HEK293T (cell line): ENCODE data around the gene KMT5B.
A peak's percentile ranks its signal among the peaks of the same experiment; 100 is the strongest.

Source experiments
- CTCF ChIA-PET: fragments of 350-600 bp; formaldehyde crosslinking; extraction: SDS; loops from one replicate; lab custom pipeline; 2021; ENCODE audit warnings: antibody characterized with exemption, inconsistent platforms; lab: Yijun Ruan, JAX
- POLR2A ChIA-PET: fragments of 350-600 bp; formaldehyde crosslinking; extraction: SDS; loops from one replicate; lab custom pipeline; 2020; ENCODE audit warnings: antibody characterized with exemption, inconsistent platforms; lab: Yijun Ruan, JAX
- DNase-seq: peaks from one replicate; pipeline ENCODE4 v3.0.0; 2012; ENCODE audit warnings: mixed read lengths; ENCODE audit errors: extremely low spot score
- ARNT ChIP-seq: fragments of 450-650 bp; IDR thresholded peaks from 2 replicates; pipeline ENCODE4 v1.6.1; 2017; ENCODE audit warnings: mild to moderate bottlenecking
- BHLHE40 ChIP-seq: fragments of 450-650 bp; IDR thresholded peaks from 2 replicates; pipeline ENCODE4 v1.6.1; 2016; ENCODE audit warnings: mild to moderate bottlenecking, moderate library complexity, borderline replicate concordance
- CTBP1 ChIP-seq: fragments of 450-650 bp; IDR thresholded peaks from 2 replicates; pipeline ENCODE4 v1.6.1; 2016; ENCODE audit warnings: borderline replicate concordance
- ELF4 ChIP-seq: fragments of 450-650 bp; IDR thresholded peaks from 2 replicates; pipeline ENCODE4 v1.6.1; 2017; ENCODE audit warnings: antibody characterized with exemption
- FOXA1 ChIP-seq: fragments of 450-650 bp; IDR thresholded peaks from 2 replicates; pipeline ENCODE4 v1.6.1; 2016; ENCODE audit warnings: mild to moderate bottlenecking
- FOXK2 ChIP-seq: fragments of 450-650 bp; IDR thresholded peaks from 2 replicates; pipeline ENCODE4 v1.6.1; 2016; ENCODE audit warnings: mild to moderate bottlenecking
- FOXM1 ChIP-seq: fragments of 450-650 bp; IDR thresholded peaks from 2 replicates; pipeline ENCODE4 v1.6.1; 2017; ENCODE audit warnings: mild to moderate bottlenecking, borderline replicate concordance
- HDGF ChIP-seq: fragments of 450-650 bp; IDR thresholded peaks from 2 replicates; pipeline ENCODE4 v1.6.1; 2017; ENCODE audit warnings: antibody characterized with exemption, borderline replicate concordance
- L3MBTL2 ChIP-seq: fragments of 450-650 bp; conservative IDR thresholded peaks from 2 replicates; pipeline ENCODE4 v1.6.1; 2016; ENCODE audit warnings: mild to moderate bottlenecking
- LEF1 ChIP-seq: fragments of 450-650 bp; IDR thresholded peaks from 2 replicates; pipeline ENCODE4 v1.6.1; 2017; ENCODE audit warnings: mild to moderate bottlenecking, borderline replicate concordance
- NFRKB ChIP-seq: fragments of 450-650 bp; IDR thresholded peaks from 2 replicates; pipeline ENCODE4 v1.6.1; 2016; ENCODE audit warnings: mild to moderate bottlenecking, moderate library complexity
- SP1 ChIP-seq: fragments of 450-650 bp; IDR thresholded peaks from 2 replicates; pipeline ENCODE4 v1.6.1; 2017
- SUZ12 ChIP-seq: fragments of 450-650 bp; IDR thresholded peaks from 2 replicates; pipeline ENCODE4 v1.6.1; 2016; ENCODE audit warnings: mild to moderate bottlenecking
- TARDBP ChIP-seq: fragments of 450-650 bp; IDR thresholded peaks from 2 replicates; pipeline ENCODE4 v1.6.1; 2016
- ZNF384 ChIP-seq: fragments of 450-650 bp; IDR thresholded peaks from 2 replicates; pipeline ENCODE4 v1.6.1; 2016
- TF ChIP-seq, protein P1 (sequence below): fragments of 450-650 bp; IDR thresholded peaks from 2 replicates; pipeline ENCODE4 v1.6.1; 2016

Gene KMT5B

GRCh38 chr11:68216171-68216938 is 3.3 kb upstream of the KMT5B start:
- no peak for DNase-seq
- TF ChIP-seq FOXA1 (no peak), SP1 (no peak), TARDBP (no peak), CTBP1 (no peak), NFRKB (no peak), HDGF (no peak), FOXM1 (no peak), ELF4 (no peak), L3MBTL2 (no peak), BHLHE40 (no peak), ZNF384 (no peak)
- TF ChIP-seq, protein P1, sequence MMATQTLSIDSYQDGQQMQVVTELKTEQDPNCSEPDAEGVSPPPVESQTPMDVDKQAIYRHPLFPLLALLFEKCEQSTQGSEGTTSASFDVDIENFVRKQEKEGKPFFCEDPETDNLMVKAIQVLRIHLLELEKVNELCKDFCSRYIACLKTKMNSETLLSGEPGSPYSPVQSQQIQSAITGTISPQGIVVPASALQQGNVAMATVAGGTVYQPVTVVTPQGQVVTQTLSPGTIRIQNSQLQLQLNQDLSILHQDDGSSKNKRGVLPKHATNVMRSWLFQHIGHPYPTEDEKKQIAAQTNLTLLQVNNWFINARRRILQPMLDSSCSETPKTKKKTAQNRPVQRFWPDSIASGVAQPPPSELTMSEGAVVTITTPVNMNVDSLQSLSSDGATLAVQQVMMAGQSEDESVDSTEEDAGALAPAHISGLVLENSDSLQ = no peak
- ChIA-PET POLR2A (no interaction called here), CTCF (no interaction called here)

DNA sequence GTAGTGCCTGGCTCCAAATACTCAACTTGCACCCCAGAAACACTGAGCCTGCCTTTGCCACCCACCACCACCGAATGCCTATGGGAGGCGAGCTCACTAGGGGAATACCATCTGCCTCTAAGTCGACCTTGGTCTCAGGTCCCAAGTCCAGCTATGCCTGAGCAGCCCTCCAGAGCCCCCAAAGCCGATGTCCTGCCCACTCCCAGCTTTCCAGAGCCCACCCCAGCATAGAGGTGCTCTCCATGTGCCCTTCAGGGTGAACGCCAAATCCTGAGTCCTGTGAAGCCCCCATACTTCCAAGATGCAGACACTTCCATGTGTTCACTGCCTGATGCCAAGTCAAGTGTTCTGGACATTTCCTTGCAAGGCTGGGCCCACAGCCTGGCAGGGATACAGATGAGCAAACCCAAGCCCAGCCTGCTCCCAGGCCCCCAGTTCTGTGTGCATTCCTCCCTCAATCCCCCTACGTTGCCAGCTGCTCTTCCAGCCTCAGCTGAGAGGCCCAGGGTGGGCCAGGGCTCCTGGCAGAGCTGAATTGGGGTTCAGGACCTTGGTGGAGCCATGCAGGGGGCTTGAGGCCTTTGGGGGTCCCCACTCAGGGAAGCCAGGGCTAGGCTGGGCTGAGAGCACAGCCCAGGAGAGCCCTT is 2.6 kb upstream of the KMT5B start:
- DNase-seq = no peak
- no peak for TF ChIP-seq ARNT
- no peak for TF ChIP-seq TARDBP
- TF ChIP-seq SP1 = no peak
- no peak for TF ChIP-seq HDGF
- no peak for TF ChIP-seq SUZ12
- no peak for TF ChIP-seq FOXA1
- TF ChIP-seq FOXK2 = no peak
- TF ChIP-seq LEF1 = no peak
- TF ChIP-seq FOXM1 = no peak
- no peak for TF ChIP-seq ELF4
- TF ChIP-seq, protein P1 = no peak
- no peak for TF ChIP-seq BHLHE40
- TF ChIP-seq L3MBTL2 = no peak
- TF ChIP-seq CTBP1 = no peak
- no peak for TF ChIP-seq NFRKB
- TF ChIP-seq ZNF384 = no peak
- POLR2A ChIA-PET = no interaction called here
- CTCF ChIA-PET = no interaction called here

- DNase-seq = no peak
- TF ChIP-seq ARNT (no peak), L3MBTL2 (no peak), ZNF384 (no peak), TARDBP (no peak), FOXM1 (no peak), CTBP1 (no peak), ELF4 (no peak), SP1 (no peak), LEF1 (no peak), SUZ12 (no peak), NFRKB (no peak), BHLHE40 (no peak), HDGF (no peak), FOXK2 (no peak), FOXA1 (no peak)
- TF ChIP-seq, protein P1 = no peak
- POLR2A ChIA-PET = no interaction called here
- CTCF ChIA-PET = no interaction called here
Observed at GRCh38 chr11:68215087-68215445, 2.0 kb upstream of the KMT5B start.

DNA sequence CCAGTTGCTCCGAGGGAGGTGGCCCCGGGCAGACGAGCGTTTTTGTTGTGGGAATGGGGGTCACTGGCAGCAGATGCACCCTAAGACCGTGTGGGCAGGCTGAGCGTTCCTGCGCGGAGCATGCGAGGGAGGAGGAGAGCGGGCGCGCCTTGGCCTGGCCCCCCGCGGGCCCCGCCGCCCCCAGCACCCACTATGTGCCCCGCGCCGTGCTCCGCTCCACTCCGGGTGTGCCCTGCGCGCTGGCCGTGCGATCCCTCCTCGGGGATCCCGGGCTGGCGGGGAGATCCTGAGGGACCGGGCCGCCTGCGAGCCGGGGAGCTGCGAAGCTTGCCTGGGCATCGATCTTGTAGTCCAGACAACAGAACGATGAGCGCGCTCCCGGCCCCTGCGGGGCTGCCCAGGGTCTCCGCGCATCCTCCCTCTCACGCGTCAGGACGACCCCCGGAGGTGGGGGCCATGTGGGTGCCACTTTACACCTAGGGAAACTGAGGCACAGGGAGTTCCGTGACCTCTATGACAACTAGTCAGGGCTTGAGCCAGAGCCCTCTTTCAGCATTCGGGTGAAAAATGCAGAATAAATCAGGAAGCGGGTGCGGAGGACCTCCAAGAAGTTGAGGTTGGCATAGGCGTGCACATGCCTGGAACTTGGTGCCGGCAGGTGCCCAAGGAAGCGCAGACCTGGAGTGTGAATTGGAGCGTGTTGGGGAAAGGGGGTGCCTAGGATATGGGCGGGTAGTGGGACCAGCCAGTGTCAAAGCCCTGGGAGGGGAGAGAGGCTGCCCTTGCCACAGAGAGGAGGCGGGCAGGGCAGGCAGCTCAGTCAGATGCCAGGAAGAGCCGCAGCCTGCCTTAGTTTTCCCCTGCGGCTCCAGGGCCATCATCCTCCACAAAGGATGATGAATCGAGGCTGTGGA is 1.3 kb upstream of the KMT5B start:
- ChIA-PET POLR2A (no interaction called here), CTCF (no interaction called here)
- TF ChIP-seq L3MBTL2 (peak; percentile 31; the same call in 1 of the 2 replicates), ZNF384 (no peak), NFRKB (no peak)
- peak; percentile 30 for DNase-seq

- ChIA-PET POLR2A (no interaction called here), CTCF (no interaction called here)
- DNase-seq = peak; percentile 74
- TF ChIP-seq, protein P1 = no peak
- peak; percentile 96 for TF ChIP-seq LEF1
- no peak for TF ChIP-seq HDGF
- no peak for TF ChIP-seq ZNF384
- TF ChIP-seq BHLHE40 = no peak
- TF ChIP-seq TARDBP = peak; percentile 90
- no peak; the same call in 1 of the 2 replicates for TF ChIP-seq ELF4
- no peak for TF ChIP-seq FOXA1
- TF ChIP-seq CTBP1 = no peak
- TF ChIP-seq SP1 = no peak
- no peak for TF ChIP-seq SUZ12
- 0 out of 2 replicates have a peak, but pooled peaks have one; percentile 45 for TF ChIP-seq FOXM1
- TF ChIP-seq NFRKB = peak; percentile 91
- TF ChIP-seq L3MBTL2 = 0 out of 2 replicates have a peak, but pooled peaks have one; percentile 27
- no peak for TF ChIP-seq FOXK2
- peak; percentile 31; the same call in 1 of the 2 replicates for TF ChIP-seq ARNT
Observed at GRCh38 chr11:68213555-68214172, 568 bp upstream of the KMT5B start.
